CD4-positive, alpha-beta T cell (primary cell): ENCODE data around the gene ZC3H8. TPM values are rescaled to one million over a fixed set of nuclear protein-coding genes. Genes with fewer than 3 reads are reported as not detected.

Experiments used
- ATAC-seq: fragments of 200-7000 bp; cut with Tn5 transposase; one replicate; pipeline ENCODE4 v1.10.0; 2022; ENCODE audit warnings: mild to moderate bottlenecking; ENCODE audit not compliant: poor library complexity
- CTCF ChIA-PET: fragments of 350-600 bp; sonication (Branson Sonifier 250); formaldehyde crosslinking; loops from one replicate; lab custom pipeline; 2021; ENCODE audit warnings: antibody characterized with exemption, inconsistent platforms; lab: Charles Lee
- POLR2A ChIA-PET: fragments of 350-600 bp; sonication (Branson Sonifier 250); formaldehyde crosslinking; loops from one replicate; lab custom pipeline; 2021; ENCODE audit warnings: antibody characterized with exemption, inconsistent platforms; lab: Charles Lee
- DNase-seq, 14 experiments: peaks; one replicate each; pipeline ENCODE4 v3.0.0-alpha.2; 2013 to 2020; ENCODE audit warnings: mixed read lengths in 2 of 14
- H3K27ac ChIP-seq, 2 donors: one replicate each; pipeline versions ENCODE4 v1.5.1 to v1.7.0; 2013; ENCODE audit warnings: low read length in 2 of 2, low read depth in 1 of 2, mild to moderate bottlenecking in 1 of 2
- H3K27me3 ChIP-seq, 2 experiments: 1 replicate in 1 of 2; 2 replicates in 1 of 2; pipeline versions ENCODE4 v1.6.1 to v1.7.0; 2013; ENCODE audit warnings: low read length in 2 of 2, control low read depth in 1 of 2, mild to moderate bottlenecking in 1 of 2, moderate library complexity in 1 of 2; ENCODE audit not compliant: insufficient read depth in 2 of 2, control insufficient read depth in 1 of 2
- H3K36me3 ChIP-seq: one replicate; pipeline ENCODE4 v1.6.1; 2013; ENCODE audit warnings: low read length, control low read depth; ENCODE audit not compliant: insufficient read depth
- H3K4me1 ChIP-seq: one replicate; pipeline ENCODE4 v1.6.1; 2013; ENCODE audit warnings: low read length, control low read depth; ENCODE audit not compliant: insufficient read depth
- H3K4me3 ChIP-seq: one replicate; pipeline ENCODE4 v1.5.1; 2013; ENCODE audit warnings: mild to moderate bottlenecking, low read length, moderate library complexity
- H3K9me3 ChIP-seq, 2 experiments: 1 replicate in 1 of 2; 2 replicates in 1 of 2; pipeline versions ENCODE4 v1.6.1 to v1.7.0; 2013; ENCODE audit warnings: low read length in 2 of 2, mild to moderate bottlenecking in 2 of 2, control low read depth in 1 of 2, moderate library complexity in 1 of 2; ENCODE audit not compliant: control insufficient read depth in 1 of 2, insufficient read depth in 1 of 2
- H3K27ac Mint-ChIP-seq: one replicate; pipeline ENCODE4 v1.8.0; 2020; ENCODE audit warnings: mixed read lengths
- H3K27me3 Mint-ChIP-seq: one replicate; pipeline ENCODE4 v1.8.0; 2021; ENCODE audit warnings: mixed read lengths
- H3K36me3 Mint-ChIP-seq: one replicate; pipeline ENCODE4 v1.8.0; 2021; ENCODE audit warnings: low read depth, mixed read lengths
- H3K4me1 Mint-ChIP-seq: one replicate; pipeline ENCODE4 v1.8.0; 2021; ENCODE audit warnings: low read depth, mixed read lengths
- H3K4me3 Mint-ChIP-seq: one replicate; pipeline ENCODE4 v1.8.0; 2020; ENCODE audit warnings: mild to moderate bottlenecking, mixed read lengths
- H3K9me3 Mint-ChIP-seq: one replicate; pipeline ENCODE4 v1.8.0; 2020; ENCODE audit warnings: mixed read lengths
- intact Hi-C, 2 experiments: fragments of 100-400 bp; cut with DNase I in 1 of 2; cut with micrococcal nuclease in 1 of 2; formaldehyde crosslinking; loops; one replicate each; pipeline versions ENCODE4 v1.15.1 to v1.9.0; 2023 to 2025; cut with DNase I, micrococcal nuclease
- total RNA-seq, 174 experiments: library from RNA in 2 of 174; stranded (reverse) in 2 of 174; gene quantifications; one replicate each; pipeline ENCODE4 v1.2.3 and lab custom pipeline; 2021 to 2026
- TF ChIP-seq, protein P1 (sequence below): fragments of 200-600 bp; IDR thresholded peaks from one replicate; pipeline ENCODE4 v1.8.0; 2022; ENCODE audit warnings: antibody characterized with exemption, mild to moderate bottlenecking

Gene ZC3H8
- total RNA-seq, 2 experiments from 2014 or later, result 10.2 to 16.2 TPM

DNA sequence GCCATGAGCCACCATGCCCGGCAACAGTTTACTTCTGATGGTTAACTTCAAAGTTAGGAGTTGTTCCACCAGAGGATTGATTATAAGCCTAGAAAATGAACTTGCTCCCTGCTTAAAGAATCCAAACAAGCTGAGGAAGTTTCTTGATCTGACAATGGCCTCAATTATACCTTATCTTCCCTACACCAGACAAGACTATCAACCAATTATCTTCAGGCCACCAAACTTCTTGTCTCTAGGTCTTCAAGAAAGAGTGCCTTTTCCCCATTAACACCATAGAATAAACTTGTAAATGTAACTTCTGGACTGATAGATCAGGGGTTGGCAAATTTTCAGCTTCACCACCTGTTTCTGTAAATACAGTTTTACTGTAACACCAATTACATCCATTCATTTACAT lies 15.0 kb downstream of the ZC3H8 start:
- H3K27ac Mint-ChIP-seq, result peak overlapping the region; percentile 8

DNA sequence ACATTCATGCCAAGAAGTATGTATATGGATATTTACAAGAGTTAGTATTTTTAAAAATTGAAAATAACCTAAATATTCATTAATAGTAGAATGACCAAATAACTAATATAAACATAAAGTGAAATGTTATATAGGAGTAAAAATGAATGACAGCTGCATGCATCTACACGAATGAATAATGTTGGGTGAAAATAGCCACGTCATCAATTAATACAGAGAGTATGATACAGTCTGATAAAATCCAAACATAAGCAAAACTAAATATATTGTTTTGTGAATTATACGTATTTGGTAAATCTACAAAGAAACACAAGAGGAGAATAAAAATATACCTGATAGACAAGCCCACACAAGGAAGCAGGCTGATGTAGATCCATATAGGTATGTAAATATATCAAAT lies 24.5 kb downstream of the ZC3H8 start:
- ChIA-PET CTCF (no interaction called here), POLR2A (no interaction called here)
- H3K4me3 Mint-ChIP-seq, result no peak overlapping the region
- H3K4me1 ChIP-seq, result no peaks in the 10 kb centered on the region
- ATAC-seq, result no peak
- no peaks in the 10 kb centered on the region for H3K27me3 Mint-ChIP-seq
- intact Hi-C loops, result loop anchor here in 1 of 2 experiments (5.0 kb wide), 1 partner anchor 38 kb away; no protein-coding TSS in a partner anchor
- H3K36me3 Mint-ChIP-seq, result peaks cover 49% of the 10 kb centered on the region
- H3K27ac Mint-ChIP-seq, result no peak overlapping the region
- H3K4me1 Mint-ChIP-seq, result peaks cover 7% of the 10 kb centered on the region
- TF ChIP-seq, protein P1, sequence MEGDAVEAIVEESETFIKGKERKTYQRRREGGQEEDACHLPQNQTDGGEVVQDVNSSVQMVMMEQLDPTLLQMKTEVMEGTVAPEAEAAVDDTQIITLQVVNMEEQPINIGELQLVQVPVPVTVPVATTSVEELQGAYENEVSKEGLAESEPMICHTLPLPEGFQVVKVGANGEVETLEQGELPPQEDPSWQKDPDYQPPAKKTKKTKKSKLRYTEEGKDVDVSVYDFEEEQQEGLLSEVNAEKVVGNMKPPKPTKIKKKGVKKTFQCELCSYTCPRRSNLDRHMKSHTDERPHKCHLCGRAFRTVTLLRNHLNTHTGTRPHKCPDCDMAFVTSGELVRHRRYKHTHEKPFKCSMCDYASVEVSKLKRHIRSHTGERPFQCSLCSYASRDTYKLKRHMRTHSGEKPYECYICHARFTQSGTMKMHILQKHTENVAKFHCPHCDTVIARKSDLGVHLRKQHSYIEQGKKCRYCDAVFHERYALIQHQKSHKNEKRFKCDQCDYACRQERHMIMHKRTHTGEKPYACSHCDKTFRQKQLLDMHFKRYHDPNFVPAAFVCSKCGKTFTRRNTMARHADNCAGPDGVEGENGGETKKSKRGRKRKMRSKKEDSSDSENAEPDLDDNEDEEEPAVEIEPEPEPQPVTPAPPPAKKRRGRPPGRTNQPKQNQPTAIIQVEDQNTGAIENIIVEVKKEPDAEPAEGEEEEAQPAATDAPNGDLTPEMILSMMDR, result no peak
- no peak overlapping the region for H3K27ac ChIP-seq
- H3K9me3 Mint-ChIP-seq, result no peaks in the 10 kb centered on the region
- peaks cover 18% of the 10 kb centered on the region for H3K36me3 ChIP-seq
- H3K27me3 ChIP-seq, result no peaks in the 10 kb centered on the region
- H3K4me3 ChIP-seq, result no peak overlapping the region
- DNase-seq, result no peak
- H3K9me3 ChIP-seq, result no peaks in the 10 kb centered on the region

More for the DNA sequence above, 15.0 kb downstream of the ZC3H8 start:
- TF ChIP-seq, protein P1, result no peak
- CTCF ChIA-PET, result interaction anchor here (1.5 to 2.6 kb wide), 2 partner anchors 14 to 20 kb away, joined by 3 to 7 read pairs; no protein-coding TSS in a partner anchor
- Histone ChIP-seq H3K9me3 (no peaks in the 10 kb centered on the region), H3K27me3 (no peaks in the 10 kb centered on the region), H3K27ac (no peak overlapping the region), H3K36me3 (peaks cover 36% of the 10 kb centered on the region), H3K4me1 (no peaks in the 10 kb centered on the region), H3K4me3 (no peak overlapping the region)
- intact Hi-C loops, result no loop called here
- H3K9me3 Mint-ChIP-seq, result no peaks in the 10 kb centered on the region
- H3K36me3 Mint-ChIP-seq, result peaks cover 39% of the 10 kb centered on the region
- no peaks in the 10 kb centered on the region for H3K27me3 Mint-ChIP-seq
- ATAC-seq (no peak), DNase-seq (no peak)
- POLR2A ChIA-PET, result no interaction called here
- peaks cover 60% of the 10 kb centered on the region for H3K4me1 Mint-ChIP-seq
- no peak overlapping the region for H3K4me3 Mint-ChIP-seq

DNA sequence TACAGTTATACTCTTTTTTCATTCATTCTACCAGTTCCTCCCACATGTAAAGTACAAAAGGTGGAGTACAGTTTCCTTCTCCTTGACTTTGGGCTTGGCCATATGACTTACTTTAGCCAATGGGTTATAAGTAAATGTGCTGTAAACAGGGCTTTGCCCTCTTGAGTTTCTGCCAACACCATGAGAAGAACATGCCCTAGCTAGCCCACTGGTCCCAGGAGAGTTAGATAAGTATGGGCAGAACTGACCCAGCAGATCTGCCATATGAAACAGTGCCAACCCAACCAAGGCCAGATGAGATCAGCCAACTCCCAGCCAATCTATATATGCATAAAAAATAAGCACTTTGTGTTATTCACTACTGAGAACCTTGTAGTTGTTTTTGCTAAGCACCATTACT lies 25.5 kb downstream of the ZC3H8 start:
- POLR2A ChIA-PET, result no interaction called here
- Histone ChIP-seq H3K36me3 (peaks cover 22% of the 10 kb centered on the region), H3K27me3 (no peaks in the 10 kb centered on the region), H3K27ac (no peak overlapping the region), H3K4me3 (no peak overlapping the region), H3K4me1 (no peaks in the 10 kb centered on the region), H3K9me3 (no peaks in the 10 kb centered on the region)
- TF ChIP-seq, protein P1, result no peak
- CTCF ChIA-PET, result interaction anchor here (0.6 kb wide), 1 partner anchor 49 kb away, joined by 3 read pairs; no protein-coding TSS in a partner anchor
- no peak for DNase-seq
- peaks cover 57% of the 10 kb centered on the region for H3K36me3 Mint-ChIP-seq
- no peak for ATAC-seq
- no peak overlapping the region for H3K4me3 Mint-ChIP-seq
- no peaks in the 10 kb centered on the region for H3K27me3 Mint-ChIP-seq
- peaks cover 13% of the 10 kb centered on the region for H3K4me1 Mint-ChIP-seq
- intact Hi-C loops, result no loop called here
- no peaks in the 10 kb centered on the region for H3K9me3 Mint-ChIP-seq
- no peak overlapping the region for H3K27ac Mint-ChIP-seq
